ENCODE measurements around the gene INAFM2. TPM values are rescaled to one million over a fixed set of nuclear protein-coding genes. Genes with fewer than 3 reads are reported as not detected.

Gene INAFM2
- polyA plus RNA-seq, 1 experiment = 7.3 TPM

GRCh38 chr15:40310001-40310959, 13.2 kb upstream of the INAFM2 start:
- DNase-seq (ENCODE audit: low read depth) = no peak
- TF ChIP-seq CTCF (IDR thresholded peaks at IDR 0.05; ENCODE audit: insufficient read depth, low read depth, low read length) = peak; percentile 66
- H3K36me3 ChIP-seq (ENCODE audit: control insufficient read depth, insufficient read depth, low read length) = no peaks in the 10 kb centered on the region
- CTCF ChIA-PET = interaction anchor here (0.7 to 11.9 kb wide), 19 partner anchors 8 to 265 kb away, joined by 3 to 127 read pairs (median 6); partner anchors contain the start of gene INAFM2
- POLR2A ChIA-PET = no interaction called here
- H3K27me3 ChIP-seq (ENCODE audit: control insufficient read depth, insufficient read depth, low read length) = peaks cover 18% of the 10 kb centered on the region
- no peak overlapping the region for H3K4me3 ChIP-seq (ENCODE audit: low read depth, low read length)

DNA sequence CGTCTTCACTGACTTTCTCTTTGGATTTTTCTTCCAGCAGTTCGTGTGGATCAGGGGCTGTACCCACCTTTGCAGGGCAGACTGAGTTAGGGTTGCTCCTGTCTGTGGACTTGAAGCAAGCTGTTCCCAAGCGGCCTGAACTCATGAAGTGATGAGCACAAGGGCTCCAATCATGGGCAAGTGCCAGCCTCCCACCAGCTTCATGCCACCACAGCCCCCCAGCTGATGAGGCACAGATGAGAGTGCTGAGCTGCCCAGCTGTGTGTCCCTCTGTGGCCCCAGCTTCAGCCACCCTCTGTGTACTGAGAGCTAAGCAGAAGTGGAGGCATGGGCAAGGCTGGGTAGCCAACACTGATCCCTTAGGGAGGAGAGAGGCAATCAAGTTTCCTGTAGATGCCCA, 12.5 kb upstream of the INAFM2 start:
- ChIA-PET CTCF (interaction anchor here (1.0 to 11.9 kb wide), 12 partner anchors 9 to 111 kb away, joined by 3 to 127 read pairs (median 12); partner anchors contain the start of genes CCDC9B and INAFM2), POLR2A (no interaction called here)
- Histone ChIP-seq H3K27me3 (ENCODE audit: control insufficient read depth, insufficient read depth, low read length) (peaks cover 15% of the 10 kb centered on the region), H3K4me3 (ENCODE audit: low read depth, low read length) (no peak overlapping the region), H3K36me3 (ENCODE audit: control insufficient read depth, insufficient read depth, low read length) (no peaks in the 10 kb centered on the region)
- DNase-seq (ENCODE audit: low read depth) = no peak
- TF ChIP-seq CTCF (IDR thresholded peaks at IDR 0.05; ENCODE audit: insufficient read depth, low read depth, low read length) = no peak

DNA sequence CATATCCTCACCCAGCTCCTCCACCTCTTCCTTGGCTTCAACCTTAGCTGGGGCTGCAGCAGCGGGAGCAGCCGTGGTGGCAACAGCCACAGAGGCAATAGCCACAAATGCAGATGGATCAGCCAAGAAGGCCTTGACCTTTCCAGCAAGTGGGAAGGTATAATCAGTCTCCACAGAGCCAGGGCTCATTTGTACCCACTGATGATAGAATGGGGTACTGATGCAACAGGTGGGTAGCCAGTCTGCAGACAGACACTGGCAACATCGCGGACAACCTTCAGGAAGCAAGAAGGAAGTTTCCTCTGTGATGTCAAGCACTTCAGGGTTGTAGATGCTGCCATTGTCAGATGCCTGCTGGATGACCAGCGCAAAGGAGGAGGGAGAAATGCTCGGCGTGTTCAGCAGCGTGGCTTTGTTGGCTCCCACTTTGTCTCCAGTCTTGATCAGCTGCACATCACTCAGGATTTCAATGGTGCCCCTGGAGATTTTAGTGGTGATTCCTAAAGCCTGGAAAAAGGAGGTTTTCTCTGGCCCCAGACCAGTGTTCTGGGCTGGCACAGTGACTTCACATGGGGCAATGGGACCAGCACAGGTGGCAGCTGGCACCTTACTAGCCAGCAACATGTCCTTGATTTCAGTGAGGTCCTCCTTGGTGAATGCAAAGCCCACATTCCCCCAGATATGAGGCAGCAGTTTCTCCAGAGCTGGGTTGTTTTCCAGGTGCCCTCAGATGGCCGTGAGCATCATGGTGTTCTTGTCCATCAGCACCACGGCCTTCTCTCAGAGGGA, 10.9 kb upstream of the INAFM2 start:
- no peak for DNase-seq (ENCODE audit: low read depth)
- ChIA-PET POLR2A (no interaction called here), CTCF (interaction anchor here (1.4 to 11.9 kb wide), 8 partner anchors 9 to 109 kb away, joined by 5 to 127 read pairs (median 20); partner anchors contain the start of genes CCDC9B and INAFM2)
- no peaks in the 10 kb centered on the region for H3K36me3 ChIP-seq (ENCODE audit: control insufficient read depth, insufficient read depth, low read length)
- H3K4me3 ChIP-seq (ENCODE audit: low read depth, low read length) = no peak overlapping the region
- no peak for TF ChIP-seq CTCF (IDR thresholded peaks at IDR 0.05; ENCODE audit: insufficient read depth, low read depth, low read length)
- H3K27me3 ChIP-seq (ENCODE audit: control insufficient read depth, insufficient read depth, low read length) = peaks cover 7% of the 10 kb centered on the region

DNA sequence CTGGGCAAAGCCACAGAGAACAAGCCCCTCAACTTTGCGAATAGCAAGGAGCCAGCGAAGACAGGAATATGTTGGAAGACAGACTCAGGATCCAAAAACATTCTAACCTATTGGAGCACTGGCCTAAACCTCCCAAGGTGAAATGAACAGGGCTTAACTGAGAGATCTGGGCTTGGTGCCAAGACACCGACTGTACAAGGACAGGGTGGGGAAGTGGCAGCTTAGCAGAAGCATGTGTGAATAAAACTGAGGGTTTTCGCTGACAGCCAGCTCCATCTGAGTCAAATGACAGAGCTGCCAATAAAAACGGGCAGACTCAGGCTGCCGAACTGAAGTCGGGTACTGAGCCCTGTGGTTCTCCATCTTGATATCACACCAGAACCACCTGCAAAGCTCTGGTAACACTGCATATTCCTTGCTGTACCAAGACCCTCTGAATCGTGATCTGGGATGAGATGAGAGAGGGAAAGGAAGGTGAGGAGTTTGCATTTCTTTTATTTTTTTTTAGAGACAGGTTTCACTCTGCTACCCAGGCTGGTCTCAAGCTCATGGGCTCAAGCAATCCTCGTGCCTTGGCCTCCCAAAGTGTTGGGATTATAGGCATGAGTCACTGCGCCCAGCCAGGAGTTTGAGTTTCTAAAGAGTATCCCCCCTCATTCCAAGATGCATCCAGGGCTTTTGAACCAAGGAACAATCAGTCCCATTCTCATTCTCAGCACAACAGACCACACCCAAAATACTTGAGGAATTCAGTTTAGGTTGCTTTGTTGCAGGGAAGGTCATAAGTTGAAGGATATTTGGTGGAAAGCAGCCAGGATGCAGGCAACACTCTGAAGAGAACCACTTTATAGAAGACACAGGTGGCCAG, 9.7 kb upstream of the INAFM2 start:
- Histone ChIP-seq H3K27me3 (ENCODE audit: control insufficient read depth, insufficient read depth, low read length) (peaks cover 7% of the 10 kb centered on the region), H3K36me3 (ENCODE audit: control insufficient read depth, insufficient read depth, low read length) (no peaks in the 10 kb centered on the region), H3K4me3 (ENCODE audit: low read depth, low read length) (no peak overlapping the region)
- TF ChIP-seq CTCF (IDR thresholded peaks at IDR 0.05; ENCODE audit: insufficient read depth, low read depth, low read length) = no peak
- CTCF ChIA-PET = interaction anchor here (1.3 to 11.9 kb wide), 5 partner anchors 25 to 123 kb away, joined by 3 to 127 read pairs (median 8); partner anchors contain the start of gene CCDC9B
- POLR2A ChIA-PET = no interaction called here
- DNase-seq (ENCODE audit: low read depth) = no peak
